Liver (tissue), 3 donors: ENCODE results near the gene ACTN1.

Experiments
- NR2F2 ChIP-seq: IDR thresholded peaks from 2 replicates; pipeline ENCODE4 v1.6.1; 2016; ENCODE audit warnings: antibody characterized with exemption
- RXRA ChIP-seq, 2 donors: IDR thresholded peaks; 2 replicates each; pipeline ENCODE4 v1.6.1; 2017 to 2018; ENCODE audit warnings: antibody characterized with exemption in 2 of 2, mild to moderate bottlenecking in 1 of 2
- TF ChIP-seq, protein P1 (sequence below): fragments of 150-350 bp; IDR thresholded peaks from 2 replicates; pipeline ENCODE4 v1.5.1; 2017; ENCODE audit warnings: improper control_type of control experiment, low read depth, low read length; ENCODE audit not compliant: missing input control
- donor health status: healthy.
- donor health status: healthy.

DNA sequence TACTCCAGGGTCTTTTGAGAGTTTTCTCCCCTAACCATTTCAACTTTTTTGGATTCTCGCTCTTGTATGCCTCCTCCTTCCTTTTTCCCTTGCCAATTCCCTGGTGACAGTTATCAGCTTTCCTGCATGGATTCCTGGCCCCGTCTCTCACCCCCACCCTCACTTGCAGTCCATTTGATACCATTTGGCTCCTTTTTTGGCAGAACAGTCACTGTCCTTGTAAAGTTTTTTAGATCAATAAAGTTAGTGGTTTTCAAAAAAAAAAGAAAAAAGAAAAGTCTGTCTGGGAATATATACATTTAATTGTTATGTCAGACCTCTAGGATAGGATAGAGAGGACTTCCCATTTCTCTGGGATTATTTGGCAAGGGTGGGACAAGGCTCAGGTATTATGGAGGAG, 42.1 kb downstream of the ACTN1 start:
- TF ChIP-seq, protein P1, sequence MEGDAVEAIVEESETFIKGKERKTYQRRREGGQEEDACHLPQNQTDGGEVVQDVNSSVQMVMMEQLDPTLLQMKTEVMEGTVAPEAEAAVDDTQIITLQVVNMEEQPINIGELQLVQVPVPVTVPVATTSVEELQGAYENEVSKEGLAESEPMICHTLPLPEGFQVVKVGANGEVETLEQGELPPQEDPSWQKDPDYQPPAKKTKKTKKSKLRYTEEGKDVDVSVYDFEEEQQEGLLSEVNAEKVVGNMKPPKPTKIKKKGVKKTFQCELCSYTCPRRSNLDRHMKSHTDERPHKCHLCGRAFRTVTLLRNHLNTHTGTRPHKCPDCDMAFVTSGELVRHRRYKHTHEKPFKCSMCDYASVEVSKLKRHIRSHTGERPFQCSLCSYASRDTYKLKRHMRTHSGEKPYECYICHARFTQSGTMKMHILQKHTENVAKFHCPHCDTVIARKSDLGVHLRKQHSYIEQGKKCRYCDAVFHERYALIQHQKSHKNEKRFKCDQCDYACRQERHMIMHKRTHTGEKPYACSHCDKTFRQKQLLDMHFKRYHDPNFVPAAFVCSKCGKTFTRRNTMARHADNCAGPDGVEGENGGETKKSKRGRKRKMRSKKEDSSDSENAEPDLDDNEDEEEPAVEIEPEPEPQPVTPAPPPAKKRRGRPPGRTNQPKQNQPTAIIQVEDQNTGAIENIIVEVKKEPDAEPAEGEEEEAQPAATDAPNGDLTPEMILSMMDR: no peak
- TF ChIP-seq NR2F2: peak; percentile 7
- TF ChIP-seq RXRA (IDR thresholded peaks at IDR 0.05): no peak
